ENCODE results near the gene CHD5. TPM values are rescaled to one million over a fixed set of nuclear protein-coding genes. Genes with fewer than 3 reads are reported as not detected.

CHD5 gene
- total RNA-seq, 6 experiments from 2014 or later = not detected

- DNase-seq (no peak), ATAC-seq (no peak)
- intact Hi-C loops (cut with DNase I) = no loop called here
- H3K4me1 ChIP-seq = peaks cover 0 to 3% (median 0%) of the 10 kb centered on the region in 4 donors
- H3K27ac ChIP-seq = no peak overlapping the region
- 83% methylated on average over 2 of the region's 3 CpGs for WGBS (ENCODE audit: insufficient coverage, low coverage, low lambda C conversion rate, missing lambda C conversion rate)
- no peak overlapping the region for H3K4me3 ChIP-seq
- peaks cover 0 to 44% (median 19%) of the 10 kb centered on the region in 4 donors for H3K36me3 ChIP-seq
- no peak for TF ChIP-seq POLR2A (IDR thresholded peaks at IDR 0.05)
- TF ChIP-seq CTCF (IDR thresholded peaks at IDR 0.05) = no peak
- no peaks in the 10 kb centered on the region for H3K9me3 ChIP-seq
- no peaks in the 10 kb centered on the region for H3K27me3 ChIP-seq
Observed at GRCh38 chr1:6185151-6185550, 5.0 kb upstream of the CHD5 start.

GRCh38 chr1:6184083-6184783 lies 4.1 kb upstream of the CHD5 start:
- H3K9me3 ChIP-seq = no peaks in the 10 kb centered on the region
- ATAC-seq (no peak), DNase-seq (no peak)
- peaks cover 0 to 1% of the 10 kb centered on the region in 2 donors for H3K27me3 ChIP-seq
- no peak overlapping the region for H3K4me3 ChIP-seq
- no peak overlapping the region for H3K27ac ChIP-seq
- TF ChIP-seq CTCF (IDR thresholded peaks at IDR 0.05) (no peak), POLR2A (IDR thresholded peaks at IDR 0.05) (no peak)
- 70% methylated on average over 10 of the region's 13 CpGs for WGBS (ENCODE audit: insufficient coverage, low coverage, low lambda C conversion rate, missing lambda C conversion rate)
- H3K4me1 ChIP-seq = peaks cover 0 to 4% (median 0%) of the 10 kb centered on the region in 4 donors
- H3K36me3 ChIP-seq = peaks cover 0 to 35% (median 14%) of the 10 kb centered on the region in 4 donors
- intact Hi-C loops (cut with DNase I) = no loop called here

- 61% methylated on average over 5 of the region's 6 CpGs for WGBS (ENCODE audit: insufficient coverage, low coverage, low lambda C conversion rate, missing lambda C conversion rate)
- peak in 1 of 4 donors; percentile 31 for ATAC-seq
- H3K27ac ChIP-seq = no peak overlapping the region
- H3K27me3 ChIP-seq = peaks cover 0 to 8% of the 10 kb centered on the region in 2 donors
- H3K9me3 ChIP-seq = no peaks in the 10 kb centered on the region
- H3K36me3 ChIP-seq = peaks cover 0 to 28% (median 11%) of the 10 kb centered on the region in 4 donors
- TF ChIP-seq POLR2A (IDR thresholded peaks at IDR 0.05) (no peak), CTCF (IDR thresholded peaks at IDR 0.05) (no peak)
- intact Hi-C loops (cut with DNase I) = no loop called here
- H3K4me3 ChIP-seq = no peak overlapping the region
- DNase-seq = no peak
- peaks cover 0 to 8% (median 0%) of the 10 kb centered on the region in 4 donors for H3K4me1 ChIP-seq
Observed at GRCh38 chr1:6183520-6183989, 3.4 kb upstream of the CHD5 start.

- H3K27ac ChIP-seq = no peak overlapping the region
- DNase-seq (no peak), ATAC-seq (peak in 1 of 4 donors; percentile 16)
- intact Hi-C loops (cut with DNase I) = no loop called here
- H3K36me3 ChIP-seq = peaks cover 0 to 10% (median 7%) of the 10 kb centered on the region in 4 donors
- no peaks in the 10 kb centered on the region for H3K9me3 ChIP-seq
- peaks cover 0 to 14% of the 10 kb centered on the region in 2 donors for H3K27me3 ChIP-seq
- TF ChIP-seq POLR2A (IDR thresholded peaks at IDR 0.05) (no peak), CTCF (IDR thresholded peaks at IDR 0.05) (no peak)
- no peak overlapping the region for H3K4me3 ChIP-seq
- whole genome bisulfite sequencing (ENCODE audit: insufficient coverage, low coverage, low lambda C conversion rate, missing lambda C conversion rate) = 8% methylated on average over 6 of the region's 10 CpGs
- peaks cover 0 to 8% (median 0%) of the 10 kb centered on the region in 4 donors for H3K4me1 ChIP-seq
Observed at GRCh38 chr1:6181347-6181770, 1.2 kb upstream of the CHD5 start.
